T follicular helper cell (primary cell): ENCODE data around the gene NID1.
"Not testable (repeated sequence)": the region's sequence is repeated elsewhere in the genome, so short reads cannot be mapped to it uniquely, and the experiment has no call there.

ENCODE experiments used
- DNase-seq: peaks from one replicate; pipeline ENCODE4 v3.0.0-alpha.2; 2020; ENCODE audit warnings: low read depth

NID1 gene

GRCh38 chr1:236030534-236030933 lies 34.4 kb downstream of the NID1 start:
- DNase-seq: no peak

- no peak for DNase-seq
These were observed 35.4 kb downstream of the NID1 start for GRCh38 chr1:236029428-236029940.

GRCh38 chr1:236027104-236027503 lies 37.8 kb downstream of the NID1 start:
- DNase-seq: no peak

- DNase-seq: no peak
These were observed 39.1 kb downstream of the NID1 start for GRCh38 chr1:236025836-236026235.

GRCh38 chr1:236024641-236025040 lies 40.2 kb downstream of the NID1 start:
- DNase-seq: no peak

- no peak for DNase-seq
These were observed 40.8 kb downstream of the NID1 start for GRCh38 chr1:236023926-236024565.

GRCh38 chr1:236021424-236022135 lies 43.3 kb downstream of the NID1 start:
- no peak for DNase-seq

GRCh38 chr1:236020359-236021219 lies 44.3 kb downstream of the NID1 start:
- no peak for DNase-seq

- DNase-seq: no peak
These were observed 45.9 kb downstream of the NID1 start for GRCh38 chr1:236018885-236019453.

- no peak for DNase-seq
These were observed 48.0 kb downstream of the NID1 start for GRCh38 chr1:236016782-236017400.

GRCh38 chr1:236016083-236016482 lies 48.8 kb downstream of the NID1 start:
- no peak for DNase-seq

- no peak for DNase-seq
These were observed 49.4 kb downstream of the NID1 start for GRCh38 chr1:236015539-236015938.

GRCh38 chr1:236013330-236013729 lies 51.6 kb downstream of the NID1 start:
- no peak for DNase-seq

- DNase-seq: no peak
These were observed 53.2 kb downstream of the NID1 start for GRCh38 chr1:236011641-236012040.

GRCh38 chr1:236010443-236010842 lies 54.4 kb downstream of the NID1 start:
- DNase-seq: no peak

- DNase-seq: no peak
These were observed 55.0 kb downstream of the NID1 start for GRCh38 chr1:236009857-236010256.

GRCh38 chr1:236009191-236009590 lies 55.7 kb downstream of the NID1 start:
- DNase-seq: no peak

GRCh38 chr1:236007781-236008180 lies 57.1 kb downstream of the NID1 start:
- DNase-seq: no peak

GRCh38 chr1:236003058-236003457 lies 61.8 kb downstream of the NID1 start:
- DNase-seq: not testable (repeated sequence)

GRCh38 chr1:236002572-236002971 lies 62.3 kb downstream of the NID1 start:
- DNase-seq: no peak

- DNase-seq: no peak
These were observed 62.9 kb downstream of the NID1 start for GRCh38 chr1:236002025-236002390.

- no peak for DNase-seq
These were observed 64.1 kb downstream of the NID1 start for GRCh38 chr1:236000781-236001180.
